GM21528 (cell line): Measurements from ENCODE around the gene RHOBTB1.
"Not testable (repeated sequence)": the region's sequence is repeated elsewhere in the genome, so short reads cannot be mapped to it uniquely, and the experiment has no call there.

ENCODE experiments used
- ATAC-seq: cut with Tn5 transposase; IDR thresholded peaks from one replicate; pipeline ENCODE4 v1.9.1; 2021; ENCODE audit warnings: mild to moderate bottlenecking, moderate library complexity; ENCODE audit not compliant: unreplicated experiment, low FRiP score

RHOBTB1 gene

GRCh38 chr10:60910543-60910942, 33.4 kb downstream of the RHOBTB1 start:
- no peak for ATAC-seq

DNA sequence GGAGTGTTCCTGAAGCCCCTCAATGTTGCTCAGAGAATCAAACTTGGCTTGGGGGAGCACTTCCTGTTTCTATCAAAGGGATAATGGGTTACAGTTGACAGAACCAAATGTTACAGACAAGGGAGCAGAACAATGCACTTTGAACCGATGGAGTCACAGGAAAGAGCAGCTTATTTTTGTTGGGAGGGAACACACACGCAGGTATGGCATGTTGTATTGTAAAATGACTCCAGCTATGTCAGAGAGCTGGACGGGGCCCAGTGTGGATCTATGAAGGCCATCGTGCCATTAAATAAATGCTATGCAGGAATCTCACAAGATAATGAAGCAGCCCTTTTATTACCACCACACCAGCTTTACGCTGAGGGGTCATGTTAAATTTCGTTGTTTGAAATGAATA, 35.1 kb downstream of the RHOBTB1 start:
- ATAC-seq: no peak

- no peak for ATAC-seq
These were observed 36.0 kb downstream of the RHOBTB1 start for GRCh38 chr10:60908031-60908430.

GRCh38 chr10:60907236-60907635, 36.7 kb downstream of the RHOBTB1 start:
- ATAC-seq: no peak

DNA sequence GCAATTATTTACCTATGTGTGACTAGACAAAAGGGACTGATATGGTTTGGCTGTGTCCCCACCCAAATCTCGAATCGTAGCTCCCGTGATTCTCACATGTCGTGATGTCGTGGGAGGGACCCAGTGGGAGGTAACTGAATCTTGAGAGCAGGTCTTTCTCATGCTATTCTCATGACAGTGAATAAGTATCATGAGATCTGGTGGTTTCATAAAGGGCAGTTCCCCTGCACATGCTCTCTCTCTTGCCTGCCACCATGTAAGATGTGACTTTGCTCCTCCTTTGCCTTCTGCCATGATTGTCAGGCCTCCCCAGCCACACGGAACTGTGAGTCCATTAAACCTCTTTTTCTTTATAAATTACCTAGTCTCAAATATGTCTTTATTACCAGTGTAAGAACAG, 37.2 kb downstream of the RHOBTB1 start:
- not testable (repeated sequence) for ATAC-seq

GRCh38 chr10:60906411-60906810, 37.6 kb downstream of the RHOBTB1 start:
- no peak for ATAC-seq

- ATAC-seq: no peak
These were observed 38.4 kb downstream of the RHOBTB1 start for GRCh38 chr10:60905580-60905979.

DNA sequence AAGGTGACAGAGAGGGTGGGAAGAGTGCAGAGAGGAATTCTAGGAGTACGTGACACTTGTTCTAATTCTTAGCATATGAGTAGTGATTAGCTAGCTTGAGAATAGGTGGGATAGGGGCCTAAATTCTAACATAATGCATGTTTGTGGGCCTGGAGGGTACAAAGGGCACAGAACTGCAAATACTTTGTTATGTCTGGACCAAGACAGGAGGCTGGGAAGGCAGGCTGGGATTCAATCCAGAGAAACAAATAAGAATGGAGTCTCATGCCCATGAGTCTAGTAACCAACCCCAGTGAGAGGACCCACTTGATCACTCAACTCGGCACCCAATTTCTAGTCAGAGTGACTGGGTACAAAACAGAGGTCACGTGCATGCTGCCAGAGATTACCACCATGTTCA, 40.9 kb downstream of the RHOBTB1 start:
- no peak for ATAC-seq

DNA sequence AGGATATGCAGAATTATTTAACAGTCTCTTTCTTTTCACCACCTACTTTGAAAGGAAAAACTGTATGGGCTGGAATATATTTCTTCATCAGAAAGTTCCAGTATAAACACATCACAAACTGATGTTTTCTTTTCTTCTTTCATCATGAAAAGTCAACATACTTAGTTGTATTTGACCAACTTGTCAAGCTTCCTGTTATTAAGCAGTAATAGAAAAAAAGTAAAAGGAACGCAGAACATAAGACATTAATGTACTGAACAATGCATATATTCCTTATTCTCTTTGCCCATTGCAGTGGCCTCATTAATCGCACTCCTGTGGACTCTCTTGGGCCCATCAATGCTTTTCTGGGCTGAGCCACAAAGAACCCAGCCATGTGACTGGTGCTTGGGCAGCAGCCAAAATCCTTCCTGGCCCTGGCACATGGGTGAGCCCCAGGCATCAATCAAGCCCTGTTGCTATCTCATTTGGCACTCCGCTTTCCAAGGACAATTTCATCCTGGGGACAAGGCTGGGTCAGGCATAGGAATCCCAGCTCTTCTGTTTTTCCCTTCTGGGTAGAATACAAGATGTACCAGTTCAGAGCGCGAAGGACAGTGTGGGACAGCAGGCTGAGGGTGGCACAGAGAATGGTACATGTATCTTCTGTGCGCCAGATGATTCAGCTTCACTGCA, 42.3 kb downstream of the RHOBTB1 start:
- ATAC-seq: no peak

DNA sequence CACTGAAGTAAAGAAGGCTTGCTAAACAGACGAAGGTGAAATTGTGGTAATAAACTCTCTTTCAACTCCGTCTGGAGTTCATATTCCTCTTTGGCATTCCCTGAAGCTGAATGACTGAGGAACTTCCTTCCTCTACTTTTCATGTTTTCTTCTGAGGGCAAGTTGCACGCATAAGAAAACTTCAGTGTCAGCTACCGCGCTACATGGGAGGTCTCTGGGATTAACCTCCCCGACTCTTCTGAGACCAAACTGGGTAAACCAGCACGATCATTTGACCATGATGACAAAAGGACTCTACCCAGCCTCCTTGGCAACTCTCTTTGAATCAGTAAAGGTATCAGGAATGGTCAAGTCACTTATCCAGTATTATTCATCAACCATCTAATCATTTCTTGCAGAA, 44.7 kb downstream of the RHOBTB1 start:
- no peak for ATAC-seq

GRCh38 chr10:60898321-60898720, 45.7 kb downstream of the RHOBTB1 start:
- no peak for ATAC-seq

- no peak for ATAC-seq
These were observed 47.2 kb downstream of the RHOBTB1 start for GRCh38 chr10:60896810-60897209.

- ATAC-seq: no peak
These were observed 48.0 kb downstream of the RHOBTB1 start for GRCh38 chr10:60896033-60896432.

DNA sequence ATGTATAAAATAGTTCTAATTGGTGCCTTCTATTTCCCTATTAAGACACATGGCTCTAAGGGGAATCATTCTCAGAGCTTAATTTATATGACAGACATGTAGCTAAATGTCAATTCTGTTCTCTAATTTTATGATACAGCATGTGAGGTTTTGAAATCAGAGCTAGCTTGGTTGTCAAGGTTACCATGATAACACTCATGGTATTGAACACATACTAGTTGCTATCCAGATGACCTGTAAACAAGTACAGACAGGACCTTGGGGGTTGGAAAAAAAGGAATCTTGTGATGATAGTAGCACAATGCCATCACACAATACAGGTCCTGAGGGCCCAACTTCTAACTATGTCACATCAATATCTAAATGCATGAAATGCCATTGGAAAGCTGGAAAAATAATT, 49.2 kb downstream of the RHOBTB1 start:
- ATAC-seq: no peak

DNA sequence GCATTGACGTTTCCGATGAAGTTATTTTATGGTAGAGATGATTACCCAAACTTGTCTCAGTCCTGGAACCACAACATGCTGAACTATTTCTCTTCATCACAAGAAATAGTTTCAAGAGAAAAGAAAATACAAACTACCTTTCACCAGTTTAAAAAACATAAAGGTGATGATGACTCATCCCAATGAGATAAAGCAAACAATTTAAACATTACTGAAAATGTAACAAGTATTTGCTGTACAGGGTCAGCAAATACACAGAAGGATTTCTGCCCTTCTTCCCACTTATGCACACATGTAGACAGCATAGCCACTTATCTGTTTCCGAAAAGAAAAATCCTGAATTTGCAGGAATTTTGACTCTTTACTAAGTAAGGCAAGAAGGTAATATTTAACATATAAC, 50.8 kb downstream of the RHOBTB1 start:
- no peak for ATAC-seq

- no peak for ATAC-seq
These were observed 51.4 kb downstream of the RHOBTB1 start for GRCh38 chr10:60892571-60892970.

DNA sequence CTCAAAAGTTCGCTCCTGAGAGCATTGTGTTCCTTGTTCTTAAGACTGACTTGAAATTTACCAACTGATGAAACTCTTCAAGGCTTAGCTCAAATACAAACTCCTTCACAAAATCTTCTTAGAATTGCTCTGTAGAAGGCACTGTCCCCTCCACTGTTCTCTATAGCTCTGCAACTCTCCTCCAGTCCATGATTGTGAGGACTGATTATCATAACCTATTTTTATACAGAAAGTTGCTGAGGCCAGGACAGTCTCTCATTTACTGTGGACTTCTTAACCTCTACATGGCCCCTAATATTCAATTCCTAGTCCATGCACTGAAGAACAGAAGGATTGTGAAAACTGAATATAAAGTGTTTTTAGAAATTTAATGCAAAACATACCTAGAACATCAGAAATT, 53.2 kb downstream of the RHOBTB1 start:
- no peak for ATAC-seq

DNA sequence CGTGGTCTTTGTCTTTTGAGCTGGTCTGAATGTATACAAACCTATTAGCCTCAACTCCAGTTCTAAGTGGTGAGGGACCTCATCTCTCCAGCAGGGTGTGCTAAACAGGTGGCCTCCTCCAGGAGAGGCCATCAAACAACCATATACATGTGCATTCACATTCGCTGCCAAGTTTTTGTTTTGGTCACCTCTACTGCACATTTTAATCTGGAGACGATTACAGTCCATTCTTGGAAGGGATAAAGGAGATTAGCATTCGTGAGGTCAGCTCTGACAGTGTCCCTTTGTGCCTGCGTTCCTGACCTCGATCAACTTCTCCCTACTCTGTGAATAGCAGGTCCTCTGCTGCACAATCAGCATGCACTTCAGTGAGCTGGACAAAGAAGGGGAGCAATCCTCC, 60.8 kb downstream of the RHOBTB1 start:
- no peak for ATAC-seq

DNA sequence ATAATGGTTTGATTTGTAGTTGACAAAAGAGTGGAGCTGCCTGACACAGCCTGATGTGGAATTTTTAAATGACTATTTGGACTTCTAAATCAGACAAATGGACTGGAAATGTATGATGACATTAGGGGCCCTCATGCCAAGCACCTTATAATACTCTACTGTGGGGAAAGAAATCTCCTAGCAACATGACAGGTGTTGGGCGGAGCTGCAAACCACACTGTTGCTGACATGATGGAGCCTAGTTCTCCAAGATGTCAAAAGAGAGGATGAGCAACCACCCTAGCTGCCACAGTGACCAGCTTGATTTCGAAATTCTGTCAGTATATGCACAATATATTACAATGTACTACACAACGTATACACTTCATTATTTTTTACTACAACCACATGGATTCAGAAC, 65.8 kb downstream of the RHOBTB1 start:
- ATAC-seq: no peak

DNA sequence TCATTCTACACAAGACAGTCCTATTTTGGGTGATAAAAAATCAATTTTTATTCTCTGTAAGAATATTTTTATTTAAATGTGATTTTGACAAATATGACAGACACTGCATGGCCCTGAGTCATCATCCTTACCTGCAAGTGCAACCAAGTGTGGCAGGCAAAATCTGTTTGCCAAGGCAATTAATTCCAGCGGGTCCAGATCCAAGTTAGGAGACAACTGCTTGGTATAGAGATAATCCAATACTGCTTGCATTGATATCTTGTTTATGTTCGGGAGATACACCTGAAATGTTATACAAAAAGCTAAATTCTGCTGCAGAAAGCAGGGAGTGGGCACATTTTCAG, 66.2 kb downstream of the RHOBTB1 start:
- no peak for ATAC-seq

DNA sequence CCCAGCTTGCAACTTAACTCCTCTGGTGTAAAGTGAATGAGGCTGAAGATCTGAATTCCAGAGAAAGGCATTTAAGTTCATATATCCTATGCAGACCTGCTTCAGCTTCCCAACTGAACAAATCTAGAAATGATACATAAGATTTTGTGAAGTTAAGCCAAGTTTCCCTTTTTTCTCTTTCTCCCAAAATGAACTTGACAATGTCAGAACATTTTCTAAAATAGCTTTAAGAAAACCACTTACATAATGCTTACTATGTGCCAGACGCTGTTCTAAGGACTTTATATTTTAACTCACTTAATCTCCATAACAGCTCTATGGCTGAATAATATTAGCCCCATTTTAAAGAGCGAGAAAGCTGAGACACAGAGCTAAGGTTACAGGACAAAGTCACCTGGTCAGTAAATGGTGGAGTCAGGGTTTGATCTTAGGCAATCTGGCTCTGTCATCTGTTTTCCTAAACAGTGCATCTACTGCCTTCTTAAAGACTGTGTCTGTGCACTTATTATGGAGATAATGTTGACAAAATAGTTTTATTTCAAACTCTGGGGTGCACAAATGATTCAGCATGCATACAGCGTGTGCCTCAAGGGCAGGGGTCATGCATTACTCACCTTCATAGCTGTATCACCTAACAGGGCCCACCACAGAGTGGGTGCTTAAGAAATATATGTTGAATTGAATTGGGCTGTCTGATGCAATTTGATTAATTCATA, 66.8 kb downstream of the RHOBTB1 start:
- no peak for ATAC-seq

GRCh38 chr10:60873758-60874157, 70.2 kb downstream of the RHOBTB1 start:
- no peak for ATAC-seq
